H1 (cell line): Measurements from ENCODE around the gene SEL1L3. TPM values are rescaled to one million over a fixed set of nuclear protein-coding genes. Genes with fewer than 3 reads are reported as not detected.

Experiments
- CTCF ChIA-PET: fragments of 300-600 bp; sonication (Branson Sonifier 250); formaldehyde crosslinking; loops from one replicate; lab custom pipeline; 2021; ENCODE audit not compliant: partially characterized antibody; lab: Charles Lee
- POLR2A ChIA-PET: fragments of 300-600 bp; sonication (Branson Sonifier 250); formaldehyde crosslinking; loops from one replicate; lab custom pipeline; 2021; ENCODE audit warnings: inconsistent platforms; ENCODE audit not compliant: partially characterized antibody; lab: Charles Lee
- DNase-seq, 2 experiments: peaks; one replicate each; pipeline versions ENCODE4 v3.0.0 to v3.0.0-alpha.2; 2010 to 2022; ENCODE audit warnings: low spot score in 2 of 2, low read depth in 1 of 2, mixed read lengths in 1 of 2
- FAIRE-seq: peaks from 2 replicates; lab custom pipeline; 2011; peaks lifted over from hg19 to GRCh38; lab: Jason Lieb, UNC
- H2AFZ ChIP-seq: 2 replicates; pipeline ENCODE4 v1.8.1; 2012; ENCODE audit warnings: low read length, inconsistent platforms
- H2AK5ac ChIP-seq: 2 replicates; pipeline ENCODE4 v1.6.1; 2013; ENCODE audit warnings: low read depth, low read length
- H2BK120ac ChIP-seq: replicated peaks from 2 replicates; pipeline ENCODE3; 2013; ENCODE audit warnings: low read depth, low read length, inconsistent platforms
- H2BK12ac ChIP-seq: 2 replicates; pipeline ENCODE4 v1.6.1; 2013; ENCODE audit warnings: low read depth, low read length
- H2BK15ac ChIP-seq: 2 replicates; pipeline ENCODE4 v1.6.1; 2013; ENCODE audit warnings: low read length
- H2BK20ac ChIP-seq: 2 replicates; pipeline ENCODE4 v1.6.1; 2013; ENCODE audit warnings: low read length
- H2BK5ac ChIP-seq: 2 replicates; pipeline ENCODE4 v1.6.1; 2013; ENCODE audit warnings: low read depth, low read length
- H3K14ac ChIP-seq: 2 replicates; pipeline ENCODE4 v1.6.1; 2013; ENCODE audit warnings: inconsistent platforms; ENCODE audit not compliant: insufficient read length
- H3K18ac ChIP-seq: 2 replicates; pipeline ENCODE4 v1.6.1; 2013; ENCODE audit warnings: low read length; ENCODE audit errors: extremely low read depth
- H3K23ac ChIP-seq: 2 replicates; pipeline ENCODE4 v1.6.1; 2013; ENCODE audit warnings: inconsistent platforms; ENCODE audit not compliant: insufficient read length
- H3K23me2 ChIP-seq: 2 replicates; pipeline ENCODE4 v1.6.1; 2013; ENCODE audit warnings: low read depth, low read length
- H3K27ac ChIP-seq: 2 replicates; pipeline ENCODE4 v1.6.1; 2011; ENCODE audit warnings: low read depth, low read length, inconsistent platforms
- H3K27me3 ChIP-seq, 4 experiments: replicated peaks in 1 of 4; 1 replicate in 1 of 4; 2 replicates in 3 of 4; pipeline versions ENCODE4 v1.6.1 to v1.8.1; 2011 to 2013; ENCODE audit warnings: low read length in 3 of 4, mild to moderate bottlenecking in 3 of 4, inconsistent platforms in 2 of 4, mixed read lengths in 2 of 4, moderate library complexity in 1 of 4; ENCODE audit not compliant: control insufficient read depth in 3 of 4, insufficient read depth in 3 of 4; ENCODE audit errors: extremely low read depth in 1 of 4
- H3K36me3 ChIP-seq, 4 experiments: 2 replicates each; pipeline versions ENCODE4 v1.6.1 to v1.8.1; 2011 to 2013; ENCODE audit warnings: mild to moderate bottlenecking in 4 of 4, low read length in 3 of 4, moderate library complexity in 2 of 4, control low read depth in 1 of 4, inconsistent platforms in 1 of 4; ENCODE audit not compliant: insufficient read depth in 4 of 4, control insufficient read depth in 2 of 4
- H3K4ac ChIP-seq: replicated peaks from 2 replicates; pipeline ENCODE3; 2013; ENCODE audit warnings: low read length, low read depth, mixed read lengths, inconsistent platforms; ENCODE audit not compliant: insufficient read length
- H3K4me1 ChIP-seq, 4 experiments: replicated peaks in 1 of 4; 1 replicate in 1 of 4; 2 replicates in 3 of 4; pipeline versions ENCODE4 v1.6.1 to v1.8.1; 2011 to 2013; ENCODE audit warnings: low read length in 3 of 4, inconsistent platforms in 2 of 4, mixed read lengths in 1 of 4; ENCODE audit not compliant: insufficient read depth in 4 of 4, control insufficient read depth in 3 of 4
- H3K4me2 ChIP-seq, 2 experiments: 2 replicates each; pipeline versions ENCODE4 v1.6.1 to v1.8.1; 2011 to 2013; ENCODE audit warnings: low read depth in 2 of 2, low read length in 2 of 2, control low read depth in 1 of 2, inconsistent platforms in 1 of 2, mild to moderate bottlenecking in 1 of 2; ENCODE audit not compliant: insufficient read depth in 1 of 2
- H3K4me3 ChIP-seq, 4 experiments: fragments of 200-600, 300-600 bp in 1 of 4; sonication (generic), shearing (Covaris generic), sonication (Bioruptor Twin) in 1 of 4; 2 replicates each; pipeline versions ENCODE4 v1.5.1 to v1.8.1; 2011 to 2016; ENCODE audit warnings: low read length in 4 of 4, low read depth in 3 of 4, control low read depth in 2 of 4, inconsistent platforms in 2 of 4, mild to moderate bottlenecking in 2 of 4, mixed read lengths in 1 of 4, moderate library complexity in 1 of 4; ENCODE audit not compliant: insufficient read depth in 2 of 4; ENCODE audit errors: extremely low read depth in 1 of 4
- H3K56ac ChIP-seq: replicated peaks from 2 replicates; pipeline ENCODE3; 2013; ENCODE audit warnings: low read depth, mild to moderate bottlenecking, mixed read lengths, low read length, inconsistent platforms; ENCODE audit not compliant: insufficient read length
- H3K79me1 ChIP-seq: 2 replicates; pipeline ENCODE4 v1.6.1; 2013; ENCODE audit warnings: low read depth, low read length, control low read depth
- H3K79me2 ChIP-seq, 2 experiments: 2 replicates each; pipeline versions ENCODE4 v1.6.1 to v1.8.1; 2012 to 2013; ENCODE audit warnings: low read length in 2 of 2, mild to moderate bottlenecking in 2 of 2, inconsistent platforms in 1 of 2; ENCODE audit not compliant: insufficient read depth in 2 of 2, control insufficient read depth in 1 of 2
- H3K9ac ChIP-seq, 4 experiments: replicated peaks in 1 of 4; 1 replicate in 1 of 4; 2 replicates in 3 of 4; pipeline versions ENCODE4 v1.6.1 to v1.8.1; 2011 to 2013; ENCODE audit warnings: low read depth in 3 of 4, low read length in 3 of 4, control low read depth in 2 of 4, mild to moderate bottlenecking in 2 of 4, moderate library complexity in 2 of 4, inconsistent platforms in 1 of 4; ENCODE audit errors: extremely low read depth in 1 of 4
- H3K9me3 ChIP-seq, 2 experiments: 2 replicates each; pipeline versions ENCODE4 v1.6.1 to v1.8.1; 2012 to 2013; ENCODE audit warnings: mild to moderate bottlenecking in 2 of 2, moderate library complexity in 2 of 2, control low read depth in 1 of 2, inconsistent platforms in 1 of 2, low read depth in 1 of 2, low read length in 1 of 2, mixed read lengths in 1 of 2; ENCODE audit not compliant: insufficient read depth in 2 of 2
- H4K20me1 ChIP-seq, 2 experiments: replicated peaks in 1 of 2; 2 replicates each; pipeline versions ENCODE3 to v1.8.1; 2011 to 2013; ENCODE audit warnings: inconsistent platforms in 2 of 2, low read length in 2 of 2, mild to moderate bottlenecking in 1 of 2; ENCODE audit not compliant: insufficient read depth in 2 of 2, control insufficient read depth in 1 of 2
- H4K5ac ChIP-seq: 2 replicates; pipeline ENCODE4 v1.6.1; 2013; ENCODE audit warnings: low read length, low read depth, mixed read lengths, inconsistent platforms; ENCODE audit not compliant: insufficient read length
- H4K8ac ChIP-seq: 2 replicates; pipeline ENCODE4 v1.8.0; 2013; ENCODE audit warnings: mild to moderate bottlenecking, moderate library complexity, low read length, inconsistent platforms; ENCODE audit not compliant: insufficient read depth; ENCODE audit errors: extremely low read depth
- H4K91ac ChIP-seq: replicated peaks from 2 replicates; pipeline ENCODE3; 2013; ENCODE audit warnings: low read length, mixed read lengths, inconsistent platforms; ENCODE audit not compliant: insufficient read length
- HDAC6 ChIP-seq: IDR thresholded peaks from one replicate; pipeline ENCODE4 v1.7.1; 2012; ENCODE audit warnings: low read depth, mild to moderate bottlenecking, inconsistent platforms, low read length, moderate library complexity
- PHF8 ChIP-seq: fragments of 200-600 bp; sonication (generic); conservative IDR thresholded peaks from 2 replicates; pipeline ENCODE4 v1.7.1; 2012; ENCODE audit warnings: low read depth, mild to moderate bottlenecking, inconsistent platforms, low read length, moderate library complexity
- WGBS, 2 experiments: shearing (Covaris generic) in 1 of 2; methylation state at CpG; one replicate each; pipeline versions ENCODE4 v1.1.6 to v1.1.7; 2013 to 2015; ENCODE audit warnings: low lambda C conversion rate in 2 of 2, mixed read lengths in 2 of 2, inconsistent platforms in 1 of 2, low coverage in 1 of 2, missing lambda C conversion rate in 1 of 2; ENCODE audit not compliant: insufficient replicate concordance in 2 of 2, insufficient coverage in 1 of 2, insufficient read length in 1 of 2; ENCODE audit errors: extremely low coverage in 1 of 2, missing lambda C conversion rate in 1 of 2; 5-methylcytosine and 5-hydroxymethylcytosine counted together
- polyA plus RNA-seq, 7 experiments: library from polyadenylated mRNA; depleted of rRNA in 3 of 7; stranded (reverse) in 5 of 7; unstranded in 2 of 7; fragments of >200 nt in 5 of 7; fragments of 200-250 nt in 2 of 7; gene quantifications; 1 replicate in 5 of 7; 2 replicates in 1 of 7; 4 replicates in 1 of 7; pipeline versions ENCODE4 v1.2.1 to v1.2.3, GENCODE V29; 2011 to 2013; ENCODE audit warnings: missing spikeins in 2 of 7, mixed read lengths in 2 of 7
- total RNA-seq: library from RNA; stranded (reverse); fragmentation: NEBNext Ultra II Directional; extraction: Animal tissue kit (Norgen Biotek cat#: 25700); gene quantifications from 2 replicates; pipeline ENCODE4 v1.2.1, GENCODE V29; 2021

Gene SEL1L3
- total and polyA plus RNA-seq, 2 of the 8 experiments (the other 6 are each of a cell fraction or from before 2014, with no cell fraction given) = 18.2 to 54.0 TPM

- ChIA-PET POLR2A (interaction anchor here (0.6 to 1.6 kb wide), 2 partner anchors 11 to 77 kb away, joined by 3 read pairs; no protein-coding TSS in a partner anchor), CTCF (interaction anchor here (0.8 to 2.0 kb wide), 2 partner anchors 45 to 394 kb away, joined by 3 to 8 read pairs; no protein-coding TSS in a partner anchor)
- peaks cover 2 to 13% (median 3%) of the 10 kb centered on the region in 4 experiments; a peak in 5 of 7 replicates for H3K4me1 ChIP-seq
- no peak overlapping the region for H3K27ac ChIP-seq
- no peaks in the 10 kb centered on the region for H4K20me1 ChIP-seq
- no peak overlapping the region for H2BK12ac ChIP-seq
- H4K91ac ChIP-seq = no peak overlapping the region
- H4K8ac ChIP-seq = no peak overlapping the region
- no peak overlapping the region for H3K9ac ChIP-seq
- no peak overlapping the region for H3K23ac ChIP-seq
- no peak overlapping the region for H3K18ac ChIP-seq
- H3K36me3 ChIP-seq = peaks cover 0 to 12% (median 0%) of the 10 kb centered on the region in 4 experiments; a peak in 3 of 8 replicates
- H3K56ac ChIP-seq = no peak overlapping the region
- H4K5ac ChIP-seq = no peak overlapping the region
- H3K4ac ChIP-seq = no peak overlapping the region
- peaks cover 0 to 16% of the 10 kb centered on the region in 2 experiments; a peak in 2 of 4 replicates for H3K79me2 ChIP-seq
- H2BK20ac ChIP-seq = no peak overlapping the region
- H3K23me2 ChIP-seq = no peaks in the 10 kb centered on the region
- DNase-seq (no peak), FAIRE-seq (no peak)
- no peak overlapping the region for H2BK5ac ChIP-seq
- H3K14ac ChIP-seq = no peak overlapping the region
- no peak overlapping the region for H2BK120ac ChIP-seq
- no peak overlapping the region for H3K4me3 ChIP-seq
- peaks cover 5% of the 10 kb centered on the region for H3K79me1 ChIP-seq
- no peaks in the 10 kb centered on the region for H3K27me3 ChIP-seq
- no peak overlapping the region for H2BK15ac ChIP-seq
- no peak overlapping the region for H2AFZ ChIP-seq
- no peaks in the 10 kb centered on the region for H3K9me3 ChIP-seq
- H2AK5ac ChIP-seq = no peak overlapping the region
- 88% methylated on average over 4 of the region's 4 CpGs; no CpG with 5 or more reads in 1 of the 2 experiments for WGBS, 2 experiments
- no peak overlapping the region for H3K4me2 ChIP-seq
- TF ChIP-seq PHF8 (no peak), HDAC6 (no peak)
Observed at GRCh38 chr4:25837107-25837506, 25.7 kb downstream of the SEL1L3 start.
